Thymus (tissue), 14 donors: ENCODE data around the gene PPP3CA. TPM values are rescaled to one million over a fixed set of nuclear protein-coding genes. Genes with fewer than 3 reads are reported as not detected.

ENCODE experiments used
- DNase-seq, 9 donors: peaks; one replicate each; pipeline ENCODE4 v3.0.0-alpha.2; 2013; ENCODE audit warnings: low spot score in 9 of 9, low read depth in 6 of 9, missing footprints in 1 of 9
- H3K27ac ChIP-seq, 2 donors: one replicate each; pipeline ENCODE4 v1.5.1; 2013; ENCODE audit warnings: control low read depth in 1 of 2, low read depth in 1 of 2, low read length in 1 of 2, mild to moderate bottlenecking in 1 of 2, moderate library complexity in 1 of 2
- H3K27me3 ChIP-seq, 2 donors: one replicate each; pipeline ENCODE4 v1.5.1; 2013; ENCODE audit warnings: low read length in 1 of 2; ENCODE audit not compliant: control insufficient read depth in 2 of 2, insufficient read depth in 1 of 2
- H3K36me3 ChIP-seq, 2 donors: one replicate each; pipeline ENCODE4 v1.5.1; 2013; ENCODE audit warnings: low read length in 1 of 2, mild to moderate bottlenecking in 1 of 2, moderate library complexity in 1 of 2; ENCODE audit not compliant: control insufficient read depth in 2 of 2, insufficient read depth in 2 of 2
- H3K4me1 ChIP-seq, 2 donors: one replicate each; pipeline ENCODE4 v1.5.1; 2013; ENCODE audit warnings: low read length in 2 of 2; ENCODE audit not compliant: control insufficient read depth in 2 of 2, insufficient read depth in 2 of 2
- H3K4me3 ChIP-seq, 2 donors: one replicate each; pipeline ENCODE4 v1.5.1; 2013; ENCODE audit warnings: low read length in 2 of 2, control low read depth in 1 of 2, mild to moderate bottlenecking in 1 of 2
- H3K9me3 ChIP-seq, 2 donors: one replicate each; pipeline ENCODE4 v1.5.1; 2013; ENCODE audit warnings: low read length in 1 of 2, mild to moderate bottlenecking in 1 of 2; ENCODE audit not compliant: control insufficient read depth in 2 of 2, insufficient read depth in 1 of 2
- WGBS: extraction: QIAGEN DNeasy Blood & Tissue Kit; methylation state at CpG from one replicate; pipeline ENCODE4 v1.1.7; 2013; 5-methylcytosine and 5-hydroxymethylcytosine counted together
- long read RNA-seq, 10 donors: transcript quantifications; one replicate each; lab custom pipeline, GENCODE V29; 2026
- polyA plus RNA-seq: library from polyadenylated mRNA; stranded (reverse); fragments of 200-250 nt; gene quantifications from one replicate; pipeline ENCODE4 v1.2.3, GENCODE V29; 2013
- total RNA-seq: library from RNA; stranded (reverse); fragments of 120-200 nt; gene quantifications from one replicate; pipeline ENCODE4 v1.2.4, GENCODE V29; 2013
- donor health status: healthy.

PPP3CA gene
- total RNA-seq (12.9 TPM), polyA plus RNA-seq (17.3 TPM)
- long read RNA-seq, donor 1, partial matches to known transcripts: 0 of 1 reads
- long read RNA-seq, donor 1, other reads (novel, unspliced or antisense): 0 of 1 reads
- long read RNA-seq, donor 2: 0 reads
- long read RNA-seq, donor 3, partial matches to known transcripts: 27 of 30 reads
- long read RNA-seq, donor 3, other reads (novel, unspliced or antisense): 0 of 30 reads
- long read RNA-seq, donor 4, partial matches to known transcripts: 0 of 1 reads
- long read RNA-seq, donor 4, other reads (novel, unspliced or antisense): 0 of 1 reads
- long read RNA-seq, donor 5, transcript PPP3CA-202 (13 exons, 3,604 nt): major isoform, 5 of 16 reads
- long read RNA-seq, donor 5, partial matches to known transcripts: 5 of 16 reads
- long read RNA-seq, donor 5, other reads (novel, unspliced or antisense): 6 of 16 reads
- long read RNA-seq, donor 6, partial matches to known transcripts: 0 of 1 reads
- long read RNA-seq, donor 6, other reads (novel, unspliced or antisense): 0 of 1 reads
- long read RNA-seq, donor 7, partial matches to known transcripts: 0 of 1 reads
- long read RNA-seq, donor 7, other reads (novel, unspliced or antisense): 0 of 1 reads
- long read RNA-seq, donor 8, partial matches to known transcripts: 0 of 3 reads
- long read RNA-seq, donor 8, other reads (novel, unspliced or antisense): 0 of 3 reads
- long read RNA-seq, donor 9, partial matches to known transcripts: 23 of 23 reads
- long read RNA-seq, donor 9, other reads (novel, unspliced or antisense): 0 of 23 reads
- long read RNA-seq, donor 10, partial matches to known transcripts: 0 of 2 reads
- long read RNA-seq, donor 10, other reads (novel, unspliced or antisense): 0 of 2 reads

DNA sequence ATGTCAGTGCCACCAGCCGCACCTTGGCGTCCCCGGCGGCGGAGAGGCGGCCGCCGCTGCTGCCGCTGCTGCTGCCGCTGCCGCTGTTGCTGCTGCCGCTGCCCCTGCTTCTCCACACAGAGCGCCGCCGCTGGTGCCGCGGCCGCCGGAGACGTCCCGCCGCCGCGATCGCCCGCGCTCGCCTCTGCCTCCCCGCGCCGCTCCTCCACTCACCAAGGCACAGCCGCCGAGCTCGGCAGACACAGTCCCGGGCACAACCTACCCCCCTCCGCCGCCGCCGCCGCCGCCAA, at the start of gene PPP3CA:
TSS of gene PPP3CA (minus strand) at position 260 of the 290 bp plus-strand sequence.
- WGBS: under 1% methylated on average over 41 of the region's 41 CpGs
- Histone ChIP-seq H3K36me3 (no peaks in the 10 kb centered on the region), H3K4me1 (peaks cover 12 to 14% of the 10 kb centered on the region in 2 donors), H3K4me3 (peak within 1 kb of the TSS; percentile 61 to 93), H3K27me3 (peaks cover 15 to 31% of the 10 kb centered on the region in 2 donors), H3K9me3 (no peaks in the 10 kb centered on the region), H3K27ac (peak within 1 kb of the TSS; percentile 91 to 94)
- DNase-seq: no peak

DNA sequence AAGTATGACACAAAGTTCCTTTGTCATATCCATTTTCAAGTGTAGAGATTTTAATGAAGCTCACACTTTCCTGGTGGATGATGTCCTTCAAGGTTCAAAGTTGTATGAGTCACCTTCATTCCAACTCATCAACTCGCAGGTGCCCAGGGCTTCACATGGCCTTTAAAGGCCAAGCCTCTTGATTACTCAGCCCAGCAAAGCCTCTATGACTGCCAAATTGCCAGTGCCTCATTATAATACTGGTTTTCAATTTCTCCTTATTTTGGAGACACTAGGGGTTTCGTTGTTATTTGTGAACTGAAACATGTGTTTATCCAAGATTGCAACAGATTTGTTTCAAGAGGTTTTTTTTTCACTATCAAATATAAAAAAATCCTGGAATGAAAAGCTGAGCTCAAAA, 45.9 kb upstream of the PPP3CA start:
- no peaks in the 10 kb centered on the region for H3K4me1 ChIP-seq
- no peak overlapping the region for H3K27ac ChIP-seq
- WGBS: 89% methylated on average over 2 of the region's 2 CpGs
- no peak overlapping the region for H3K4me3 ChIP-seq
- no peak for DNase-seq
- H3K36me3 ChIP-seq: no peaks in the 10 kb centered on the region
- H3K9me3 ChIP-seq: no peaks in the 10 kb centered on the region
- no peaks in the 10 kb centered on the region for H3K27me3 ChIP-seq

GRCh38 chr4:101370663-101371210, 23.4 kb upstream of the PPP3CA start:
- Histone ChIP-seq H3K4me3 (no peak overlapping the region), H3K9me3 (peaks cover 0 to 3% of the 10 kb centered on the region in 2 donors), H3K27ac (no peak overlapping the region), H3K4me1 (no peaks in the 10 kb centered on the region), H3K36me3 (no peaks in the 10 kb centered on the region), H3K27me3 (no peaks in the 10 kb centered on the region)
- no peak for DNase-seq
- 95% methylated on average over 5 of the region's 5 CpGs for WGBS

- no peak for DNase-seq
- H3K36me3 ChIP-seq: no peaks in the 10 kb centered on the region
Observed at GRCh38 chr4:101367201-101367600, 19.9 kb upstream of the PPP3CA start.

DNA sequence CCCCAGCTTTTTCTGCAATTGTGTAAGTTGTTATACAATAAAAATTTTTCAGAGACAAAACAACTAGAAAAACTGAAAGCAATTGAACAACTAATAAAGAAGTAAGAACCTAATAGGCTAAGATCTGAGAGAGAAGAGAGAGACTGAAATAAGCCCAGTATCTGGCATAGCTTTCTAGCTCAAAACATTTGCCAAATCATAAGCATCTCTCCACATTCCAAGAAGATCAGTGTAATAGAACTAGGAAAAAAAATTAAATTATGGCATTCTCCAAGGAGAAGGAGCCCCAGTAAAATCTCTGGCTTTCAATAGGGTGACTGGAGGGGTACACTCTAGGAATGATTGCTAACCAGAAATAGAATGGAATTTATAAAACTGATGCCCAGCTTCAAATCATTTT, 19.0 kb upstream of the PPP3CA start:
- H3K27ac ChIP-seq: no peak overlapping the region
- H3K27me3 ChIP-seq: no peaks in the 10 kb centered on the region
- no peaks in the 10 kb centered on the region for H3K4me1 ChIP-seq
- no peaks in the 10 kb centered on the region for H3K36me3 ChIP-seq
- DNase-seq: no peak
- H3K4me3 ChIP-seq: no peak overlapping the region
- peaks cover 0 to 3% of the 10 kb centered on the region in 2 donors for H3K9me3 ChIP-seq

More at GRCh38 chr4:101367201-101367600, 19.9 kb upstream of the PPP3CA start:
- no peak overlapping the region for H3K27ac ChIP-seq
- no peak overlapping the region for H3K4me3 ChIP-seq
- no peaks in the 10 kb centered on the region for H3K4me1 ChIP-seq
- 94% methylated on average over 1 of the region's 1 CpG for WGBS
- peaks cover 0 to 3% of the 10 kb centered on the region in 2 donors for H3K9me3 ChIP-seq
- no peaks in the 10 kb centered on the region for H3K27me3 ChIP-seq

- 92% methylated on average over 3 of the region's 3 CpGs for WGBS
- Histone ChIP-seq H3K27ac (no peak overlapping the region), H3K4me3 (no peak overlapping the region), H3K36me3 (no peaks in the 10 kb centered on the region), H3K9me3 (no peaks in the 10 kb centered on the region), H3K4me1 (no peaks in the 10 kb centered on the region), H3K27me3 (no peaks in the 10 kb centered on the region)
- no peak for DNase-seq
Observed at GRCh38 chr4:101357751-101358150, 10.4 kb upstream of the PPP3CA start.

GRCh38 chr4:101356928-101357327, 9.6 kb upstream of the PPP3CA start:
- H3K4me1 ChIP-seq: no peaks in the 10 kb centered on the region
- no peak overlapping the region for H3K4me3 ChIP-seq
- no peaks in the 10 kb centered on the region for H3K27me3 ChIP-seq
- no peak for DNase-seq
- no peak overlapping the region for H3K27ac ChIP-seq
- no peaks in the 10 kb centered on the region for H3K9me3 ChIP-seq
- no peaks in the 10 kb centered on the region for H3K36me3 ChIP-seq

DNA sequence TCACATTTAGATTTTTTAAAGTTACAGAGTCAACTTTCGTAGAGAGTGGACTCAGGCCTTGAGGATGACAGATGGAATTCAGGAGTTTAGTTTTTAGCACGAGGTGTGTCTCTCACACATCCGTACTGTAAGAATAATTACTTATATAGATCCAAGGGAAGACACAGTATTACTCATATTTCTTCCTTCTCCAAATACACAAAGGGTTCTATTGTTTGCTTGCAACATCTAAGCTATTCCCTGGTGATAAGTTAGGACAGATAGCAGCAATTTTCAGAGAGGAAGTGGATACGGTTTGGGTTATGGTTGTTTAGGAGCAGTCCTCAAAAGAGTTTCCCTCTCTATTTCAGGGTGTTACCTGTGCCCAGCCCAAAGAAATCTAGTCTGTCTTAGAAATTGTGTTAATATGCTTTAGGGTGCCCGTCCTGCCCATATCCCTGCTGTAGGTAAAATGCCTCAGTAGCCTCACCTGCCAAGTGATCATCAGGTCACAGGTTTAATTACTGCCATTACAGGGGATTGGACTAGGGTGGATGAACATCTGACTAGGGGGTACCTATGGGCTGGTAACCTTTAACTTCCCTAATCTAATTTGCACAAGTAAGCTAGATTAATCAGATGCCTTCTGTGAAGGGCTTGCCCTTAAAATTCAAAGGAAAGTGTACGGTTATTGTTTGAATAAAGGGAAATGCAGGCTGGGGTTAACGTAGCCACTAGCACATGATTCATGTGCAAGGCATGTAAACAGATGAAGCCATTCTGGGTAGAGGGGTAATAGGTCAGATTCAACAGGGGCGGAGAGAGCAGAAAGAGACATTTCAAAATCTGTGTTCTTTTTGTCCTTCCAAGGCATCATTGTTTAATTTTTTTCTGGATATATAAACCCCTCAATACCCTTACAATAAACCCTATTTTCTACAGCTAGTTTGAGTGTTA, 8.7 kb upstream of the PPP3CA start:
- 96% methylated on average over 8 of the region's 8 CpGs for WGBS
- Histone ChIP-seq H3K27ac (no peak overlapping the region), H3K27me3 (no peaks in the 10 kb centered on the region), H3K9me3 (no peaks in the 10 kb centered on the region), H3K4me3 (no peak overlapping the region), H3K4me1 (no peaks in the 10 kb centered on the region), H3K36me3 (no peaks in the 10 kb centered on the region)
- DNase-seq: no peak
